HL-60 (cell line): ENCODE results near the gene ABLIM1.

Experiments used
- DNase-seq, 2 experiments: peaks; one replicate each; pipeline ENCODE4 v3.0.0-alpha.2; 2010 to 2020; ENCODE audit warnings: low read depth in 1 of 2, low spot score in 1 of 2
- H3K27ac ChIP-seq: fragments of 250-450 bp; sonication (Bioruptor Pico); replicated peaks from 2 replicates; pipeline ENCODE4 v1.5.1; 2020; ENCODE audit warnings: mild to moderate bottlenecking, moderate library complexity
- H3K27me3 ChIP-seq: fragments of 250-450 bp; sonication (Bioruptor Pico); 2 replicates; pipeline ENCODE4 v1.5.1; 2021; ENCODE audit warnings: mild to moderate bottlenecking, moderate library complexity; ENCODE audit not compliant: insufficient read depth, poor library complexity, severe bottlenecking
- H3K4me3 ChIP-seq: replicated peaks from 2 replicates; pipeline ENCODE4 v1.5.1; 2011; ENCODE audit warnings: mild to moderate bottlenecking, control low read depth, low read length; ENCODE audit not compliant: insufficient read depth
- CTCF ChIP-seq: IDR thresholded peaks from one replicate; pipeline ENCODE4 v1.5.1; 2011; ENCODE audit warnings: low read length, control low read depth, inconsistent platforms; ENCODE audit not compliant: insufficient read depth
- GABPA ChIP-seq: IDR thresholded peaks from 2 replicates; pipeline ENCODE4 v1.6.1; 2012; ENCODE audit warnings: low read depth
- POLR2AphosphoS5 ChIP-seq: IDR thresholded peaks from 2 replicates; pipeline ENCODE4 v1.6.1; 2012; ENCODE audit warnings: low read depth
- REST ChIP-seq: IDR thresholded peaks from 2 replicates; pipeline ENCODE4 v1.6.1; 2012; ENCODE audit warnings: low read depth; ENCODE audit not compliant: insufficient replicate concordance
- SPI1 ChIP-seq: IDR thresholded peaks from 2 replicates; pipeline ENCODE4 v1.6.1; 2012; ENCODE audit warnings: low read depth, mild to moderate bottlenecking, borderline replicate concordance

Gene ABLIM1

DNA sequence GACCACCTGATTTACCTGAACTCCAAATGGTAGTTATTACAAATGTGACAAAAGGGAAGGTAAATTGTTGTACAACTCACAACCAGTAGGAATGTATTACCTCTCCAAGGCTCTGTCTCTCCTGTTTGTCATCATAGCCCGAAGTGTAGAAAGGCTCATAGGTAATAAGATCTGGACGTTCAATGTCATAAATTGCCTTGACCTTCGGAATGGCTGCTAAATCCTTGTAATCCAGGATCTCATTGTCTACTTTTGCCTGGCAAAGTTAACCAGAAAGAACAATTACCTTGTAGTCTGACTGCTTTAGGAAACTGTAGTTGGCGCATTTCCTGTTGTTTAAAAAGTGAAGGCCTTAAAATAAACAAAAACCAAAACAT, 185.2 kb downstream of the ABLIM1 start:
- no peak for TF ChIP-seq CTCF
- no peak for TF ChIP-seq POLR2AphosphoS5
- TF ChIP-seq GABPA: no peak
- TF ChIP-seq REST: no peak
- no peak for TF ChIP-seq SPI1
- DNase-seq: no peak
- no peaks in the 10 kb centered on the region for H3K27me3 ChIP-seq
- H3K27ac ChIP-seq: no peak overlapping the region
- no peak overlapping the region for H3K4me3 ChIP-seq

DNA sequence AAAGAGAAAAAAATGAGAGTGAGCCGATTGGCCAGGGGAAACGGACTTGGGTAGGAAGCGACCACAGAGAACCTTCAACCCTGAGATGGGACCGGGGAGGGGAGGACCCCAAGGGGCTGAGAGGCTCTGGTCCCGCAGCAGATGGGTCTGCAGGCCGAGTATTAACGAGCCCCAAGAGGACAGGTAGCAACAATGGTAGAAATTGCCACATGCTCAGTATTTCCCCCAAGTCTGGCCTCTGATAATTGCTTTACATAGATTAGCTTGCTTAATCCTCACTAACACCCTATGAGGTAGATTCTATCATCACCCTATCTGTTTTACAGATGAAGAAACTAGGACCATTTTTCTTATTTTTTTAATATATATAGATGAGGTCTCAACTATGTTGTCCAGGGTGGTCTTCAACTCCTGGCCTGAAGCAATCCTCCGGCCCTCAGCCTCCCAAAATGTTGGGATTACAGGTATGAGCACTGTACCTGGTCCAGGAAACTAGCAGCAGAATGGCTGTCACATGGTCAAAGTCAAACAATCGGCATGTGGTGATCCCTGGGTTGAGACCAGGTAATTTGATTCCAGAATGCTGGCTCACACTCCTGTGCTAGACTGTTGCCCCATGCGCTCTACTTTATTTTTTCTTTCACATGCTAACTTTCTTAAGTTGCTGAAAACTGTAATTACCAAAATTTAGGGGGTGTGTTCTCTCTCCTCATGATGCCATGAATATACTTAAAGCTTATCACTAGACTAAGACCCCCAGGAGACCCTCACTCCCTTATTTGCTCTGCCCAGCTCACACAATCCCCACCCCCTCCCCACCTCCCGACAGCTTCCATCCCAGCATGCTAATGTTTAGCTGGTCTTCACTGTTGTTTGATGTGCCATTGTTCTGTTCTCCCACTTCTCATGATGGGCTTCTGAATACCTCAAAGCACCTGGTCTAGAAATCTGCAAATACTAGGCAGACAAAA, 185.9 kb downstream of the ABLIM1 start:
- DNase-seq: no peak
- H3K27me3 ChIP-seq: no peaks in the 10 kb centered on the region
- H3K4me3 ChIP-seq: no peak overlapping the region
- TF ChIP-seq REST (no peak), SPI1 (no peak), POLR2AphosphoS5 (no peak), CTCF (no peak), GABPA (no peak)
- no peak overlapping the region for H3K27ac ChIP-seq

GRCh38 chr10:114470956-114471905, 186.8 kb downstream of the ABLIM1 start:
- H3K27ac ChIP-seq: no peak overlapping the region
- DNase-seq: peak; percentile 41 to 74
- TF ChIP-seq CTCF: peak; percentile 82
- peak; percentile 55; the same call in 1 of the 2 replicates for TF ChIP-seq SPI1
- no peak for TF ChIP-seq REST
- no peak for TF ChIP-seq POLR2AphosphoS5
- no peak for TF ChIP-seq GABPA
- no peak overlapping the region for H3K4me3 ChIP-seq
- no peaks in the 10 kb centered on the region for H3K27me3 ChIP-seq
